CD4-positive, alpha-beta T cell treated with Interleukin-15 for 4 hours (primary cell): ENCODE results near the gene YAE1.
"Not testable (repeated sequence)": the region's sequence is repeated elsewhere in the genome, so short reads cannot be mapped to it uniquely, and the experiment has no call there.

ENCODE experiments used
- DNase-seq: peaks from one replicate; pipeline ENCODE4 v3.0.0-alpha.2; 2020; ENCODE audit warnings: low spot score

Gene YAE1, protein sequence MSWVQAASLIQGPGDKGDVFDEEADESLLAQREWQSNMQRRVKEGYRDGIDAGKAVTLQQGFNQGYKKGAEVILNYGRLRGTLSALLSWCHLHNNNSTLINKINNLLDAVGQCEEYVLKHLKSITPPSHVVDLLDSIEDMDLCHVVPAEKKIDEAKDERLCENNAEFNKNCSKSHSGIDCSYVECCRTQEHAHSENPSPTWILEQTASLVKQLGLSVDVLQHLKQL

DNA sequence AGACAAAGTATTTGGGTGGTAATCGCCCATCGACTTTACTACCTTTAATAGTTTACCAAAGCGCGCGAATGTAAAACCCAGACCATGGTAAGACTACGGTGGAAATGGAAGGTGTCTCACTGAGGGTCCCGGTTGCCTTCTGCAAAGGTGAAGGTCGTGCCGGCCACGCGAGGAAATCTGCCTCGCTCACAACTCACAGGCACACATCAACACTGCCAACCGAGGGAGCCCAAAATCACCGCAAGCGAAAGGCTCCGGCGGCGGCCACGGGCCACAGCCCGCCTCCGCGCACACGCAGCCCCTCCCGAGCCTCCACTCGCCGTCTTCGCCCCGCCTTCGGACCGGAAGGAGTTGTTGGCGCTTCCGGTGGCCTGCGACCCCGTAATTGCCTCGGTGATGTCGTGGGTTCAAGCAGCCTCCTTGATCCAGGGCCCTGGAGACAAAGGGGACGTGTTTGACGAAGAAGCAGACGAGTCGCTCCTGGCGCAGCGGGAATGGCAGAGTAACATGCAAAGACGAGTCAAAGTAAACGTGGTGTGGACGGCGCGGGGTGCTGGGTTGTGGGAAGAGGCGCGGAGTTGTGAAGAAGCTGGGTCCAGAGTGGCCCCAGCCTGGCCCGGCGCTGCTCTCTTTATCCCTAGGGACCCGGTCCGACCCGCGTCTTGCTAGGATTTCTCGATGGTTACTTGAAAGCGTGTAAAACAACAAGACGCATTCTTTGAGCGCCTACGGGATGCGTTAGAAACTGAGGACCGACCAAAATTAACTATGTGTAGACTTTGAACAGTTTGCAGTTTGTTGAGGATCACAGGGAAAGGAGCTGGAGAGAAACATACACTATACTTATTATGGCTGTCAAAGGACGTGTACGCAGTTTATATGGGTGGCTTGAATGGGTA, at the start of gene YAE1:
YAE1 (plus strand) TSS at position 382 of the 899 bp plus-strand sequence; CDS start at position 397, 15 bp downstream.
- peak; percentile 78 for DNase-seq

DNA sequence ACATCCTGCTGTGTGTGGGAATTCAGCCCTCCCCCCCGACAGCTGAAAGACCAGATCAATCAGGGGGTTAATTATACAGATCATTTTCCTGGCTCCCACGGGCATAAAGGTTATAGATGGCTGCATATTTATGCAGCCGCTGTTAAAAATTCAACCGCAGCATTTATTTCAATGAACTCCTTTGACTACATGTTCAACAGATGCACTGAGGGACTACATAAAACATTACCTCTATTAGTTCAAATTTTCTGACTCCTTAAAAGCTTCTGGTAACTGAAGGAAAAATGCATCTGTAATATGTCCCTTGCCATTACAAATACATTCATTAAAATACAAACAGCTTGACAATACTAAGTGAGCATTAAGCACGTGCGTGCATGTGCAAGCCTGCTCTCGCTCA, 49.7 kb upstream of the YAE1 start:
- DNase-seq, result no peak

DNA sequence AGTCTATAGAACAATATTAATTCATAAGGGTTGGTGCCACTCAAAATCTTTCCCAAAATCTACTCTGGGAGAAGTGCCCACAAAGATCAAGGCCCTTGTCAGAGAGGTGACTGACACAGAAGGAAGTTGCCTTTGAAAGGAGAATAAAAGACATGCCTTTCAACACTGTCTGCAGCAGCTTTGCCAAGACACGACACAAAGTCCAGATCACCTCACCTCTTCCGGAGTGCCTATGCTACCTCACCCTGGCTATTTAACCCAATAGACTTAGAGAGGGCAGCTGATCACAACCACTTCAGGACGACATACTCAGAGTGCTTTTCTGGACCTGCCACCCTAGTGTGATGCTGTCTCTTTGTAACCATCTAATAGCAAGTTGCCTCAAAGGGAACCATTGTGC, 49.0 kb upstream of the YAE1 start:
- no peak for DNase-seq

DNA sequence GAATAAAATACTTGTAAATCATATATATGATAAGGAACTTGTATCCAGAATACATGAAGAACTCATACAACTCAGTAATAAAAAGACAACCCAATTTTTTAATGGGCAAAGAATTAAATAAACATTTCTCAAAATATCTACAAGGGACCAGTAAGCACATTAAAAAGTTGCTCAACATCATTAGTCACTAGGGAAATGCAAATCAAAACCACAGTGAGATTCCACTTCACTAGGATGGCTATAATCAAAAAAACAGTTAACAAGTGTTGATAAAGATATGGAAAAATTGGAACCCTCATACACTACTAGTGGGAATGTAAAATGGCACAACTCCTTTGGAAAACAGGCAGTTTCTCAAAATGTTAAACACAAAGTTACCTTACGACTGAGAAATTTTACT, 40.3 kb upstream of the YAE1 start:
- no peak for DNase-seq

DNA sequence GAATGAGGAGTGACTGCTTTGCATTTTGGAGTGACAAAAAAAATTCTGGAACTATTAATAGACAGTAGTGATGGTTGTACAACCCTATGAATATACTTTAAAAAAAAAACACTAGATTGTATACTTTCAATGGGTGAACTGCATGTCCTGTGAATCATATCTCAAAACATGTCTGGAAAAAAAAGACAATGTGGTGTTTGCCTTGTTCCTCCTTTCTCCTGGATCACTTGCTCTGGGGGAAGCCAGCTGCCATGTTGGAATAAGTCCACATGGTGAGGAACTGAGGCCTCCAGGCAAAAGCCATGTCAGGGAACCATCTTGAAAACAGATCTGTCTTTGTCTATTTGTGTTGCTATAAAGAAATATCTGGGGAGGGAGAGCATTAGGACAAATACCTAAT, 39.5 kb upstream of the YAE1 start:
- no peak for DNase-seq

DNA sequence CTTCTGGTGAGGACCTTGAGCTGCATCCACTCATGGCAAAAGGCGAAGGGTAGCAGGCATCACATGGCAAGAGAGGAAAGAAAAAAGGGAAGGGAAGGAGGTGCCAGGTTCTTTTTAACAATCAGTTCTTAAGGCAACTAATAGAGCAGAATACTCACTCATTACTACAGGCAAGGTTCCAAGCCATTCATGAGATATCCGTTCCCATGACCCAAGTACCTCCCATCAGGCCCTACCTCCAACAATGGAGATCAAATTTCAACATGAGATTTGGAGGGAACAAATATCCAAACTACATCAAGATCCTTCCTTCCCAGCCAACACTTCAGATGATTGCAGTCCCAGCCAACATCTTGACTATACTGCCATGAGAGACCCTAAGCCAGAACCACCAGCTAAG, 38.9 kb upstream of the YAE1 start:
- DNase-seq, result no peak

DNA sequence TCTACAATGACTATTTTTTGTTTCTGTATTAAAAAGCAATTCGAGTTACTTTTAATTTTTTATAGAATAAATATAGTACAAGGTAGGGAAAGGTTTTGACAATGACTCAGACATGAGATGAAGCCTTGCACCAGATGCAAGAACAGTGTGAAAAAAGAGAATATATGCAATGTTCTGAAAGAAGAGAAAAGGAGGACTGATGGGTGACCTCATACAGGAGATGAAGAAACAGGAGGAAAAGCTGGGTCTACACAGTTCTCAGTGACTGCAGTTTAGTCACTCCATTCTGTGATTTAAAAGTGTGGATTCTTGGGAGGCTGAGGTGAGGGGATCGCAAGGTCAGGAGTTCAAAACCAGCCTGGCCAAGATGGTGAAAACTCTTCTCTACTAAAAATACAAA, 38.3 kb upstream of the YAE1 start:
- DNase-seq, result no peak

DNA sequence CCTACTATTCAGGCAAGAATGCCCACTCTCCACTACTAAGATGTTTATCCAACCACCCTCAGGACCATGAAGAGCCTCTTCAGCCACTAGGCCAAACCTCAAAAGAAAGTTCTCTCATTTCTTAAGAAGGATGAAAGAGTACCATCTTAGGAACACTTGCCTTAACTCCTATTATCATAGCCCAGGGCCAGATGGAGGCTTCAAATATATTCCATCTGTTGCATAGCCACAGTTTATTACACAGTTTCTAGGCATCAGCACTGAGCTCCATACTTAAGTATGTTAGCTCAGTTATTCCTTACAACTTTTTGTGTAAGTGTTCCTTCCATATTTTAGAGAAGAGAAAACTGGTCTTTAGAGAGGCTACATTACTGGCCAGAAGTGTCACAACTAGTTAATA, 37.4 kb upstream of the YAE1 start:
- no peak for DNase-seq

DNA sequence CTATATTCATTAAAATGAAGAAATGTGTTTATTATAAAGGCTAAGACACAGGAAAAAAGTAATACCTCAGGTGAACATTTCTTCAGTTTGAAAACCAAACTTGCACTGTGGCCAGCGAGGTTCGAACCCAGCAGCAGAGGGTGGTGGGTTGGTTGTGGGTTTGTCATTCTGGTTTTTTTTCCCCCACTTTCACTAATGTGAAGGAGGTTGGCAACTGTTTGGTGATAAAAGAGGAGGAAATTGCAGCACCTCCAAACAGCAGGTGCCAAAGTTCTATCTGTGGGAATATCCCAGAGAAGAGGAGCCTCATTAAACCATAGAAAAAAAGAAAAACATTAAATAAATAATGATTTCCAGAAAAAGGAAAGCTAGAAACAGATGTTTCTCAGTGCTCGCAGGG, 36.6 kb upstream of the YAE1 start:
- no peak for DNase-seq

DNA sequence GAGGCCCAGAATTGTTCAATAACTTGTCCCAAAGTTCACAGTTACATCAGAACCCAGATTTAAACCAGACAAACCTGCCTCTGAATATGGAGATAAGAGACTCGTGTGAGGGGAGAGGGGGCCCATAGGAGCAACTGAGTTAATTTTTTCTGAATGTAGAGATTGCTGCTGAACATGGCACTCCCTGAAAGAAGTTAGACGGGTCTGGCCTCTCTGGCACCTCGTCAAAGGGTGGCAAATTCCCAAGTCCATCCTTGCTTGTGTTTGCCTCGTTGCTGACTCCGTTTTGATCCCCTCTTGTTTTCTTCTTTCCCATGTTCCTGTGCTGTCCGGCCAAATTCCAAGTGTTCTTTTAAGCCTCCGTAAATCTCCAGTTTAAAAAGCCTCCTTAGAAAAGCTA, 35.2 kb upstream of the YAE1 start:
- no peak for DNase-seq

DNA sequence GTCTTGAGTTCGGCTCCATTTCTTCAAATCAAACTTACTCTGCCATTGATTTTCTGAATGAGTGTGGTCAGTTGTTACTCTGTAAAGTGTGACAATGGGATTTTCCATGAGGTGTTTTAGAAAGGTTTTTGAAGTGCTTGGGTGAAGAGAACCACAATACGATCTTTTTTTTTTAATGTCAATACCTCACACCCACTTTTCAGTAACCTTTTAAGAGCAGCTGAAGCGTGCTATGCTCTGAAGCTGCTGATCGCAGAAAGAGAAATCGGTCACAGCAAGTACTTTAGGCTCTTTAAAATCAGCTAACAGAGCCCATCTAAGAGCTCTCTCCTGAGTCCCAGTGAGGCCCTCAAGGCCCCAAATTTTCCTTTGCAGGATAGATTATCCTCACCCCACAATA, 34.4 kb upstream of the YAE1 start:
- no peak for DNase-seq

DNA sequence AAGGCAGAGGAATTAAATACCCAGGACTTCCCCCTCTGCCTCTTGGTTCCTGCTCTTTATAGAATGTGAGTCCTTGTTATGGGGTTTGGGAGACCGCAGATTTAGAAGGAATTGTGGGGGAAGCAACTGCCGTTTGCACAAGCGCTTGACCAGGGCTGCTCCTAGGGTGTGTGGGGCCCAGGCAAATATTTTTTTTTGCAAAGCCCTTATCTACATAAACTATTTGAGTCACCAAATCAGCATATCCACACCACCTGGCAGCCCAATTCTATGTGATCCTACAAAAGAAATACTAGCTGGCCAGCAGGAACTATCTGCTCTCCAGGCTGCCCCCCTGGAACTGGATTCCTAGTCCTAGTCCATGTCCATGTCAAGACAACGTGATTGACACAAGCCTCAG, 33.4 kb upstream of the YAE1 start:
- DNase-seq, result no peak

DNA sequence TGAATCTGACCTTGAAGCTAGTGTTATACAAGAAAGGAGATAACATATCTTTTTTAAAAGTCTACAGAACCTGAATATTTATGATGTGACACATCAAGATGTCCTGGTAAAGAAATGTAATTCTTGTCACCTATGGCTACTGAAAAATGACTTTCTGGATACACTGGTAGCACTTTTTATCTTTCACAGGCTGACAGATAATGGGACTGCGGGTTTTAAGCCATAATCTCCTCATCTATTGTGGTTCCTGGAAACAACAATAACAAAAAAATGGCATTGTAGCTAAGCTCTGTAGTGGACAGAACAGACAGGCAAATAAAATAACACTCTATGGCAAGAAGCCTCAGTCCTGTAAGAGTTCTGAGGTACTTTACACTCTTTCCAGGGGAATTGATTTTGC, 31.6 kb upstream of the YAE1 start:
- no peak for DNase-seq

DNA sequence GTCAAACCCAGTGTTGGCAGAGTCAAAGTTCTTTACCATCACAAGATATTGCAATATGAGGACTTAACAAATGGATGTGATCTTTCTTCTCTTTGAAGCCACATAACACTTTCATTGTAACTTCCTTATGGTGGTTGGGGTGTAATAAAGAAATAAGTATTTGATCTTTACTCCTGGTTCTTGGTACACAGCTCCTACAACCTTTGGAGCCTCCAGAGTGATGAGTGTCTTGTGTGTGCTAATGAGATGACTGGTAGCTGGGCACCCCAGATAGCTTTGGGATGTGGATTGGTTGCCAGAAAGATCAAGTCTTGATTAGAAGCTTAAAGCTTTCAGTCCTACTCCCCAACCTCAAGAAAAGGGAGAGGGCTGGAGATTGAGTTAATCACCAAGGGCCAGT, 31.1 kb upstream of the YAE1 start:
- no peak for DNase-seq

DNA sequence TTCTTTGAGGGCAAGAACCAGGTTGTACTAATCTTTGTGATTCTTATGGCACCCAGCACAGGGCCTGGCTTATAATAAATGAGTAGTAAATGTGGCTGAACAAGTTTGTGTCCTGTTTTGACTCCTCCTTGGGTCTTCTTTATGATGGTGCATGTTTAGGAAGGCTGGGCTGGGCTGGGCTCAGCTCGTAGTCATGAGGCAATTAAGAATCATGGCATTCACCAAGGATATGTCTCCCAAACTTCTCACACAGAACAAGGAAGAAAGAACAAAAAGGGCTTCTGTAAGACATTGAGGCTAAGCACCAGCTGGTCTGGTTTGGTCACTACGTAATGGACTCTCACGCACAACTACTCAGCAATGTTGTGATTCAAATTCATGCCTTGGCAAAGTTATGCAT, 30.5 kb upstream of the YAE1 start:
- no peak for DNase-seq

DNA sequence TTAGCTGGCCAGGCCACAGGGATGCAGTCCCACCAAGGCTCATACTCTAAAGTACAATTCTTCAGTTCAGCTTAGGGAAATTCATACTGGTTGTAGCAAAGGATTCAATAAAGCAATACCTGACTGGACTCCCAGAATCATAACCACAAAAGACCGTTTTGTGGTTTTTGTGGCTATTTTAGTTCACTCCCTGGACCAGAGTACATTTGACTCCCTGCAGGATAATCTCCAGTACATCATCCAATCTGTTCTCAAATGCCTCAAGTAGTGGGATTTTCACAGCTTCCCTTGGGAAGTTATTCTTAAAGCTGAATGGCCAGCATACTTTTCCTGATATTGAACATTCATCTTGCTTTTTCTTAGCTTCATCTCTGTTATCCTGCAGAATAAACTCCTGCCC, 29.3 kb upstream of the YAE1 start:
- DNase-seq, result no peak

DNA sequence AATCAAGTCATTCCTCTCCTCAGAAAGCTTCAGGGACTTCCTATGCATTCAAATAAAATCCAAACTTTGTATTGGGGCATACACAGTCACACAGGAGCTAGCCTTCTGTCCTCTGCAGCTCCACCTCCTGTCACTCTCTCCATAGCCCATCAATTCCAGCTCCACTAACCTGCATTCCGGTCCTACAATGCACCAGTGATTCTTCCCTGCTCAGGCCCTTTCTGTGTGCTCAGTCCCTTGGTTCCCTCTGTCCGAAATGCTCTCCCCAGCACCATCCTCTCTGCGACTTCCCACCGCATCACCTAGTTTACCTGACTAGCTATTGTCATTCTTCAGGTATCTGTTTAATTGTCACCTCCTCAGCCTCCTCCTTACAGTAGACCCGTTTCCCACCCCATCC, 26.4 kb upstream of the YAE1 start:
- DNase-seq, result no peak

DNA sequence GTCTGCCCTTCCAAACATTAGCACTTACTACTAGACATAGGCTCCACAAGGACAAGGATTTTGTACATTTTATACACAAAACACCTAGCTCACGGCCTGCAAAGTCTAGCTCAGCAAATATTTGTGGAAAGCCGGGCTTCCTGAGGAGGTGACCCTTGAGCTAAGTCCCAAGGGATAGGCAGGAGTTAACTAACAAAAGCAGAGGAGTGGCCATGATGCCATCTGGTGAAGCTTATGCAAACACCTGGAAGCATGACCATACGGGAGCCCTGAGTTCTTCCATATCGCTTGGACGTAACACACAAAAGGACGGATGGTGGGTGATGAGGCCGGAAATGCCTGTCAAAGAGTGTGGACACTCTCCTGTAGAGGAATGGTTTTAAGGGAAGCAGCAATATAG, 25.9 kb upstream of the YAE1 start:
- DNase-seq, result no peak

DNA sequence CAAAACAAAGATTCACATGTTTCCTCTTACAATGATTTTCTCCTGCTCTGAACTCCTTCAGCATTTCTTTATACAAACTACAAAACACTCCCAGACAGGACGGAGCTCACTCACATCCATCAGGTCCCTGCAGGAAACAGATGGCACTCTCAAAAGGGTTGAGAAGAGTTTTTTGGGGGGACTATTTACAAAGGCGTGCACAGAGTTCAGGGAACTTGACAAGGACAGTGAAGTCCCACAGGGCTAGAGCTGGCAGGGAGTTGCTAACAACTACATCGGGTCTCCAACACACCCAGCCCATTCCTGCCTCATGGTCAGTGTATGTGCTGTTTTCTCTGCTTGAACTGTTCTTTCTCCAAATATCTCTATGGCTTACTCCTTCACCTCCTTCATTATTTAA, 24.7 kb upstream of the YAE1 start:
- DNase-seq, result no peak

DNA sequence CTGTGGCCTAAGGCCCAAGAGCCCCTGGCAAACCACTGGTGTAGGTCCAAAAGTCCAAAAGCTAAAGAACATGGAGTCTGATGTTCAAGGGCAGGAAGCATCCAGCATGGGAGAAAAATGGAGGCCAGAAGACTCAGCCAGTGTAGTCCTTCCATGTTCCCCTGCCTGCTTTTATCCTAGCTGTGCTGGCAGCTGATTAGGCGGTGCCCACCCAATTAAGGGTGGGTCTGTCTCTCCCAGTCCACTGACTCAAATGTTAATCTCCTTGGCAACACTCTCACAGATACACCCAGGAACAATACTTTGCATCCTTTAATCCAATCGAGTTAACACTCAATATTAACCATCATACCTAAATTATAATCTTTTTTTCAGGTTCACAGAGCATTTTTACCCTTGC, 21.4 kb upstream of the YAE1 start:
- not testable (repeated sequence) for DNase-seq

DNA sequence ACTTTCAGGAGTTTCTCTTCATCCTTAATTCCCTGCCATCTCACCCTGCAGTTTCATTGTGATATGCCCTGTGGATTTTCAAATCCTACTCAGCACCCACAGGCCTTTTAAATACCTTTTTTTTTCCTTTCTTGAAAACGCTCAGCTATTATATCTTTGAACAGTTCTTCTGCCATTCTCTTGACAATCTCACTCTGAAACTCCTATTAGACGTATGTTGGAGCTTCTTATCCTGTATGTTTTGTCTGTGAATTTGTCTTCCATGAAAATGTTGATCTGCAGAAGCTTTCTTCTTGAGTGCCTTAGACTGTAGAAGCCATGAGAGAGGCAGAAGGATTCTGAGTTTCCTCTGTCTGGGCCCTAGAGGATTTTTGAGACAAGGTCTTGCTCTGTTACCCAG, 18.9 kb upstream of the YAE1 start:
- no peak for DNase-seq

DNA sequence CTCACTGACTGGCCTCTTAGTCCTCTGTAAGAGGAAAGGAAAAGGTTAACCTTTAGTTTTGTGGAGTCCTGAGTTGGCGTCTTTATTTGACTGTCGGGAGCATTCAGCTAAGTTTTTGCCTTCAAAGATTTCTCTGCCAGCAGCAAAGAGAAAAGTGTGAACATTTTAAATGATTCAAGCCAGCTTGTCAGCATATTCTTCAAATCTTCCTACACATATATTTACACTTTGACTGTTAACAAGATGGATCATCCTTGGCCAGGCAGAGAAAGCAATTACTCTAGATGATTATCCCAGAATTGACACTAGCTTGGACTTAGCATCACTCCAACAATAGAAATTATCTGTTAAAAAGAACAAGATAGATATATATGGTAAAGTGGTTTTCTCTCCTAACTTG, 15.8 kb upstream of the YAE1 start:
- DNase-seq, result no peak

DNA sequence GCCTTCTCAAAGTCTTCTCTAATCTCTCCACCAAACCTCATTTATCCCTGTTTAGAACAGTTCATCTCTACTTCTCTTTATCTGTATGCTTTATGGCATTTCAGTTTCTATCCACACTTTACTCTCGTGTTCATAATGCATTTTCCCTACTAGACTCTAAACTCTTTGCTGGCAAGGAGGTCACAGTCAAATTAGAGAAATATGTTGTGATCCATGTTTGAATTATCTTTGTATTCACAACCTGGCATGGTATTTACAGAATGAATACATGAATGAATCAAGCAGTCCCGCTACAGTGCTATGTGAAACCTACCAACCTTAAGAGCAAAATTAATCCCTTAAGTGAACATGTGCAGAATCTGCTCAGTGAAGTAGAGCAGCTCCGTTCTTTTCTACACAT, 12.8 kb upstream of the YAE1 start:
- no peak for DNase-seq
